GM23338 (cell line): ENCODE results near the gene HIVEP3.

ENCODE experiments used
- CREB1 ChIP-seq: fragments of 250-450 bp; sonication (Bioruptor Pico); IDR thresholded peaks from 2 replicates; pipeline ENCODE4 v1.5.0; 2020; ENCODE audit warnings: low read depth, mild to moderate bottlenecking, moderate library complexity
- EZH2 ChIP-seq: fragments of 200-600 bp; sonication (generic); IDR thresholded peaks from one replicate; pipeline ENCODE4 v1.8.0; 2017; ENCODE audit warnings: antibody characterized with exemption, mild to moderate bottlenecking, low read depth; ENCODE audit not compliant: unreplicated experiment
- EZH2phosphoT487 ChIP-seq: fragments of 200-600 bp; sonication (generic); IDR thresholded peaks from one replicate; pipeline ENCODE4 v1.8.1; 2018; ENCODE audit warnings: antibody characterized with exemption; ENCODE audit not compliant: unreplicated experiment
- JUNB ChIP-seq: IDR thresholded peaks from one replicate; pipeline ENCODE4 v1.6.1; 2016; ENCODE audit warnings: antibody characterized with exemption; ENCODE audit not compliant: unreplicated experiment
- NANOG ChIP-seq: IDR thresholded peaks from 2 replicates; pipeline ENCODE4 v1.6.1; 2016; ENCODE audit warnings: antibody characterized with exemption, borderline replicate concordance
- POLR2AphosphoS5 ChIP-seq: IDR thresholded peaks from 2 replicates; pipeline ENCODE4 v1.6.1; 2016; ENCODE audit warnings: antibody characterized with exemption, low read depth
- ZNF114 ChIP-seq: fragments of 250-450 bp; sonication (Bioruptor Pico); IDR thresholded peaks from 2 replicates; pipeline ENCODE4 v1.5.0; 2020; ENCODE audit warnings: mild to moderate bottlenecking, moderate library complexity
- TF ChIP-seq, protein P1 (sequence below), 2 experiments: fragments of 200-600 bp in 1 of 2; sonication (generic) in 1 of 2; conservative IDR thresholded peaks; 2 replicates each; pipeline versions ENCODE4 v1.5.1 to v1.6.1; 2016 to 2017; ENCODE audit warnings: antibody characterized with exemption in 2 of 2, low read depth in 2 of 2, mild to moderate bottlenecking in 2 of 2, moderate library complexity in 1 of 2
- TF ChIP-seq, protein P2 (sequence below): IDR thresholded peaks from one replicate; pipeline ENCODE4 v1.6.1; 2018; ENCODE audit warnings: antibody characterized with exemption; ENCODE audit not compliant: unreplicated experiment

DNA sequence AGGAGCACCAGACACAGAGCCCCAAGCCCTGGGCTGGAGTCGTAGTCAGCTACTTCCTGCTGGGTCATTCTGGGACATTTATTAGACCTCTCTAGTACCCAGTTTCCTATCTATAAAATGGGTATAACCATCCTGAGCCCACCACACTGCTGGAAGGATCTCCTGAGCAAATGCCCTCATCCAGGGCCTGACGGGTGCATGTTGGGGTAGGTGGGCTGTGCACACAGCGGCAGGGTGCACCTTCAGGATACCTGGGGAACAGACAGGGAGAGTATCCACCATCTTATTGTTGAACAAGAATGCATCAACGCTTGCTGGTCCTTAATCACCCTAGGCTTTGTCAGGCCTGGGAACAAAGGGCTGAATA lies 191.0 kb downstream of the HIVEP3 start:
- TF ChIP-seq, protein P1, sequence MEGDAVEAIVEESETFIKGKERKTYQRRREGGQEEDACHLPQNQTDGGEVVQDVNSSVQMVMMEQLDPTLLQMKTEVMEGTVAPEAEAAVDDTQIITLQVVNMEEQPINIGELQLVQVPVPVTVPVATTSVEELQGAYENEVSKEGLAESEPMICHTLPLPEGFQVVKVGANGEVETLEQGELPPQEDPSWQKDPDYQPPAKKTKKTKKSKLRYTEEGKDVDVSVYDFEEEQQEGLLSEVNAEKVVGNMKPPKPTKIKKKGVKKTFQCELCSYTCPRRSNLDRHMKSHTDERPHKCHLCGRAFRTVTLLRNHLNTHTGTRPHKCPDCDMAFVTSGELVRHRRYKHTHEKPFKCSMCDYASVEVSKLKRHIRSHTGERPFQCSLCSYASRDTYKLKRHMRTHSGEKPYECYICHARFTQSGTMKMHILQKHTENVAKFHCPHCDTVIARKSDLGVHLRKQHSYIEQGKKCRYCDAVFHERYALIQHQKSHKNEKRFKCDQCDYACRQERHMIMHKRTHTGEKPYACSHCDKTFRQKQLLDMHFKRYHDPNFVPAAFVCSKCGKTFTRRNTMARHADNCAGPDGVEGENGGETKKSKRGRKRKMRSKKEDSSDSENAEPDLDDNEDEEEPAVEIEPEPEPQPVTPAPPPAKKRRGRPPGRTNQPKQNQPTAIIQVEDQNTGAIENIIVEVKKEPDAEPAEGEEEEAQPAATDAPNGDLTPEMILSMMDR (conservative IDR thresholded peaks at IDR 0.05; ENCODE audit: low read depth in 2 of 2), result no peak
- TF ChIP-seq, protein P2, sequence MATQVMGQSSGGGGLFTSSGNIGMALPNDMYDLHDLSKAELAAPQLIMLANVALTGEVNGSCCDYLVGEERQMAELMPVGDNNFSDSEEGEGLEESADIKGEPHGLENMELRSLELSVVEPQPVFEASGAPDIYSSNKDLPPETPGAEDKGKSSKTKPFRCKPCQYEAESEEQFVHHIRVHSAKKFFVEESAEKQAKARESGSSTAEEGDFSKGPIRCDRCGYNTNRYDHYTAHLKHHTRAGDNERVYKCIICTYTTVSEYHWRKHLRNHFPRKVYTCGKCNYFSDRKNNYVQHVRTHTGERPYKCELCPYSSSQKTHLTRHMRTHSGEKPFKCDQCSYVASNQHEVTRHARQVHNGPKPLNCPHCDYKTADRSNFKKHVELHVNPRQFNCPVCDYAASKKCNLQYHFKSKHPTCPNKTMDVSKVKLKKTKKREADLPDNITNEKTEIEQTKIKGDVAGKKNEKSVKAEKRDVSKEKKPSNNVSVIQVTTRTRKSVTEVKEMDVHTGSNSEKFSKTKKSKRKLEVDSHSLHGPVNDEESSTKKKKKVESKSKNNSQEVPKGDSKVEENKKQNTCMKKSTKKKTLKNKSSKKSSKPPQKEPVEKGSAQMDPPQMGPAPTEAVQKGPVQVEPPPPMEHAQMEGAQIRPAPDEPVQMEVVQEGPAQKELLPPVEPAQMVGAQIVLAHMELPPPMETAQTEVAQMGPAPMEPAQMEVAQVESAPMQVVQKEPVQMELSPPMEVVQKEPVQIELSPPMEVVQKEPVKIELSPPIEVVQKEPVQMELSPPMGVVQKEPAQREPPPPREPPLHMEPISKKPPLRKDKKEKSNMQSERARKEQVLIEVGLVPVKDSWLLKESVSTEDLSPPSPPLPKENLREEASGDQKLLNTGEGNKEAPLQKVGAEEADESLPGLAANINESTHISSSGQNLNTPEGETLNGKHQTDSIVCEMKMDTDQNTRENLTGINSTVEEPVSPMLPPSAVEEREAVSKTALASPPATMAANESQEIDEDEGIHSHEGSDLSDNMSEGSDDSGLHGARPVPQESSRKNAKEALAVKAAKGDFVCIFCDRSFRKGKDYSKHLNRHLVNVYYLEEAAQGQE, result no peak
- TF ChIP-seq POLR2AphosphoS5, result no peak
- no peak for TF ChIP-seq EZH2
- no peak for TF ChIP-seq CREB1 (CRISPR knock-in tag)
- TF ChIP-seq JUNB, result no peak
- TF ChIP-seq NANOG, result no peak
- TF ChIP-seq EZH2phosphoT487, result no peak
- TF ChIP-seq ZNF114 (CRISPR knock-in tag), result no peak
